HG02759 (cell line): ENCODE measurements around the gene KCNQ1.

Source experiments
- ATAC-seq: cut with Tn5 transposase; IDR thresholded peaks from one replicate; pipeline ENCODE4 v1.9.1; 2021; ENCODE audit warnings: mild to moderate bottlenecking, moderate library complexity; ENCODE audit not compliant: unreplicated experiment

KCNQ1 gene

GRCh38 chr11:2507212-2507901, 62.5 kb downstream of the KCNQ1 start:
- ATAC-seq = no peak

- ATAC-seq = no peak
These were observed 63.3 kb downstream of the KCNQ1 start for GRCh38 chr11:2507945-2508749.

- no peak for ATAC-seq
These were observed 64.0 kb downstream of the KCNQ1 start for GRCh38 chr11:2508793-2509192.

GRCh38 chr11:2509481-2510001, 64.7 kb downstream of the KCNQ1 start:
- no peak for ATAC-seq

GRCh38 chr11:2510626-2511402, 66.0 kb downstream of the KCNQ1 start:
- ATAC-seq = no peak

GRCh38 chr11:2511421-2512369, 66.9 kb downstream of the KCNQ1 start:
- ATAC-seq = no peak

- ATAC-seq = no peak
These were observed 67.9 kb downstream of the KCNQ1 start for GRCh38 chr11:2512431-2513407.

- ATAC-seq = no peak
These were observed 68.6 kb downstream of the KCNQ1 start for GRCh38 chr11:2513441-2513840.

- no peak for ATAC-seq
These were observed 70.8 kb downstream of the KCNQ1 start for GRCh38 chr11:2515401-2516275.

- no peak for ATAC-seq
These were observed 71.6 kb downstream of the KCNQ1 start for GRCh38 chr11:2516276-2517015.

- ATAC-seq = no peak
These were observed 72.2 kb downstream of the KCNQ1 start for GRCh38 chr11:2517016-2517385.

GRCh38 chr11:2517386-2518064, 72.7 kb downstream of the KCNQ1 start:
- no peak for ATAC-seq

GRCh38 chr11:2518111-2518982, 73.5 kb downstream of the KCNQ1 start:
- ATAC-seq = no peak

GRCh38 chr11:2518983-2519340, 74.2 kb downstream of the KCNQ1 start:
- no peak for ATAC-seq

- no peak for ATAC-seq
These were observed 74.7 kb downstream of the KCNQ1 start for GRCh38 chr11:2519517-2519861.
